Activated CD8-positive, alpha-beta memory T cell treated with anti-CD3 and anti-CD28 coated beads, Interleukin-2, amount 10 ng/mL, durations not matched to agents 7 days and 5 days (primary cell): ENCODE results near the gene TWNK. TPM values are rescaled to one million over a fixed set of nuclear protein-coding genes. Genes with fewer than 3 reads are reported as not detected.

Experiments
- ATAC-seq: fragments of 150-1000 bp; cut with Tn5 transposase; one replicate; pipeline ENCODE4 v1.10.0; 2021; ENCODE audit warnings: moderate library complexity
- CTCF ChIA-PET: fragments of 350-600 bp; sonication (Branson Sonifier 250); formaldehyde crosslinking; loops from one replicate; lab custom pipeline; 2021; ENCODE audit warnings: antibody characterized with exemption; lab: Charles Lee
- DNase-seq: peaks from one replicate; pipeline ENCODE4 v3.0.0-alpha.2; 2020
- H3K27ac Mint-ChIP-seq: one replicate; pipeline ENCODE4 v1.8.0; 2021; ENCODE audit warnings: mild to moderate bottlenecking, mixed read lengths
- H3K27me3 Mint-ChIP-seq: one replicate; pipeline ENCODE4 v1.8.0; 2021; ENCODE audit warnings: mixed read lengths
- H3K36me3 Mint-ChIP-seq: one replicate; pipeline ENCODE4 v1.8.0; 2021; ENCODE audit warnings: mild to moderate bottlenecking, mixed read lengths
- H3K4me1 Mint-ChIP-seq: one replicate; pipeline ENCODE4 v1.8.0; 2021; ENCODE audit warnings: mixed read lengths
- H3K4me3 Mint-ChIP-seq: one replicate; pipeline ENCODE4 v1.8.0; 2021; ENCODE audit warnings: mild to moderate bottlenecking, moderate library complexity, mixed read lengths
- H3K9me3 Mint-ChIP-seq: one replicate; pipeline ENCODE4 v1.8.0; 2022; ENCODE audit warnings: low read depth, mixed read lengths
- total RNA-seq, 2 experiments: library from RNA; stranded (reverse); gene quantifications; one replicate each; pipeline ENCODE4 v1.2.3, GENCODE V29; 2021

The TWNK gene
- total RNA-seq, 2 experiments from 2014 or later: 11.2 to 18.7 TPM

DNA sequence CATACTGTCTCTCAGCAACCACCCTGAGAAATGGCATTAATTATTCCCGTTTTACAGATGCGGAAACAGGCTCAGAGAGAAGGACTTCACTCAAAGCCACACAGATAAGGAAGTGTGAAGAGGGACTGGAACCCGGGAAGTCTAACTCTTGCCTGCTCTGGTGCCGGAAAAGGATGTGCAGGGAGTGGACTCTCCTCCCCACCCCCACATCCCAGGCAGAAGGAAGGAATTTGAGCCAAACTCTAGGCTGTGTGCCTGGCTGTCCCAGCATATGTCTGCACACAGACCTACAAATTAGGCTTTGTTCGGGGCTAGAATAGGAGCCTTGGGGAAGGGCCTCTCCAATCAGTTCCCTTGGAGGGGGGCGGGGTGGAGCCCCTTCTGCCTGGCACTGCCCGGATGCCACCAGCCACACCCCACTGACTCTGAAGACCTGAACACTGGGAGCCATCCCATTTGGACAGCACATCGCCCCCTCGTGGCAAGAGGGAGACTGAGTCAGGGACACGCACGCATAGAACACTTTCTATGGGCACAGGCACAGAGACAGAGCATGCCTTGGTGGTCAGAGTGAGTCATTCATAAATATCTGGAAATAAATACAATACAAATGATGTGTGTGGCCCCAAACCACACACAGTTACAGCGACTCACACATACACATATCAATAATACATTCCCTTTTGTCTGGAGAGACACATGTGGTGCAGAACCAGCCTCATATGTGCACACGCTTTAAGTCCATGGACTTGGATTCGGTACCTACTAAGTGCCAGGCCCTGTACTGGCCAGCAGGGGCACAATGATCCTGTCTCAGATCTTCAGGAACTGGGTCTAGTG is 25.4 kb downstream of the TWNK start:
- CTCF ChIA-PET: interaction anchor here (0.8 to 7.6 kb wide), 7 partner anchors 10 to 31 kb away, joined by 4 to 174 read pairs (median 6); partner anchors contain the start of gene LZTS2
- Mint-ChIP-seq H3K4me1 (peaks cover 27% of the 10 kb centered on the region), H3K9me3 (no peaks in the 10 kb centered on the region), H3K36me3 (no peaks in the 10 kb centered on the region), H3K27me3 (peaks cover 17% of the 10 kb centered on the region), H3K4me3 (no peak overlapping the region), H3K27ac (peak overlapping the region; percentile 27)
- peak; percentile 89 for DNase-seq
- peak; percentile 90 for ATAC-seq

GRCh38 chr10:101013365-101013825 is 26.1 kb downstream of the TWNK start:
- Mint-ChIP-seq H3K4me3 (no peak overlapping the region), H3K9me3 (no peaks in the 10 kb centered on the region), H3K27ac (peak overlapping the region; percentile 27), H3K27me3 (peaks cover 22% of the 10 kb centered on the region), H3K4me1 (peaks cover 29% of the 10 kb centered on the region), H3K36me3 (no peaks in the 10 kb centered on the region)
- CTCF ChIA-PET: interaction anchor here (0.6 to 7.6 kb wide), 11 partner anchors 14 to 451 kb away, joined by 3 to 174 read pairs (median 6); partner anchors contain the start of genes LZTS2, MRPL43, PDZD7 and SFXN3
- no peak for DNase-seq
- ATAC-seq: no peak

- no peaks in the 10 kb centered on the region for H3K9me3 Mint-ChIP-seq
- no peak overlapping the region for H3K4me3 Mint-ChIP-seq
- ATAC-seq (peak; percentile 37), DNase-seq (peak; percentile 83)
- no peak overlapping the region for H3K27ac Mint-ChIP-seq
- CTCF ChIA-PET: interaction anchor here (0.6 to 7.6 kb wide), 24 partner anchors 9 to 519 kb away, joined by 3 to 174 read pairs (median 4); partner anchors contain the start of genes KAZALD1, LZTS2, MRPL43 and PDZD7
- H3K4me1 Mint-ChIP-seq: peaks cover 35% of the 10 kb centered on the region
- H3K36me3 Mint-ChIP-seq: no peaks in the 10 kb centered on the region
- H3K27me3 Mint-ChIP-seq: peaks cover 29% of the 10 kb centered on the region
These were observed 27.0 kb downstream of the TWNK start for GRCh38 chr10:101014230-101014884.

- Mint-ChIP-seq H3K36me3 (no peaks in the 10 kb centered on the region), H3K9me3 (no peaks in the 10 kb centered on the region), H3K27ac (no peak overlapping the region), H3K4me3 (no peak overlapping the region), H3K27me3 (peaks cover 34% of the 10 kb centered on the region), H3K4me1 (peaks cover 35% of the 10 kb centered on the region)
- CTCF ChIA-PET: interaction anchor here (0.6 to 7.6 kb wide), 23 partner anchors 9 to 519 kb away, joined by 3 to 174 read pairs (median 5); partner anchors contain the start of genes KAZALD1, LZTS2, MRPL43 and PDZD7
- DNase-seq (no peak), ATAC-seq (no peak)
These were observed 27.7 kb downstream of the TWNK start for GRCh38 chr10:101014966-101015581.

GRCh38 chr10:101015582-101015973 is 28.2 kb downstream of the TWNK start:
- Mint-ChIP-seq H3K27ac (no peak overlapping the region), H3K36me3 (no peaks in the 10 kb centered on the region), H3K4me3 (no peak overlapping the region), H3K27me3 (peaks cover 39% of the 10 kb centered on the region), H3K9me3 (no peaks in the 10 kb centered on the region), H3K4me1 (peaks cover 35% of the 10 kb centered on the region)
- DNase-seq (no peak), ATAC-seq (no peak)
- CTCF ChIA-PET: interaction anchor here (0.8 to 7.6 kb wide), 8 partner anchors 15 to 127 kb away, joined by 3 to 174 read pairs (median 6); partner anchors contain the start of genes KAZALD1, LZTS2, PDZD7 and SFXN3

DNA sequence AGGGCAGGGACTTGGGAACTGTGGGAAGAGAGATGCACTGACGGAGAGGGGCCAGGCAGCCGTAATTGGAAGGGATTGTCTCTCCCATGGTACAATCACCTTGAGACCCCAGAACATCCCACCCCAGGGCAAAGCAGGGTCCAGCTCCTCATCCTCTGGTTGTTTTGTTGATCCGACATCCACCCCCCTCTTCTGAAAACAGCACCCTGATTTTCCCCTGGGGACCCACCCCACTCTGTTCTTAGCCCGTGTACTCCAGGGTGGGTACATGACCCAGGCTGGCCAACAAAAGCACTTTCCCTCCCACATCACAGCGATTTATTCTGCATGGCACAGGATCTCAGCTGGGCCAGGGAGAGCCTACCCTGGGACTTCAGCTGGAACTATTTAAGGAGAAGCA is 29.5 kb downstream of the TWNK start:
- no peak overlapping the region for H3K27ac Mint-ChIP-seq
- H3K4me1 Mint-ChIP-seq: peaks cover 35% of the 10 kb centered on the region
- DNase-seq: no peak
- CTCF ChIA-PET: interaction anchor here (1.0 to 7.6 kb wide), 12 partner anchors 8 to 449 kb away, joined by 3 to 174 read pairs (median 10); partner anchors contain the start of genes KAZALD1, LZTS2, PDZD7 and SFXN3
- no peak for ATAC-seq
- H3K9me3 Mint-ChIP-seq: no peaks in the 10 kb centered on the region
- peaks cover 43% of the 10 kb centered on the region for H3K27me3 Mint-ChIP-seq
- H3K36me3 Mint-ChIP-seq: no peaks in the 10 kb centered on the region
- H3K4me3 Mint-ChIP-seq: no peak overlapping the region

DNA sequence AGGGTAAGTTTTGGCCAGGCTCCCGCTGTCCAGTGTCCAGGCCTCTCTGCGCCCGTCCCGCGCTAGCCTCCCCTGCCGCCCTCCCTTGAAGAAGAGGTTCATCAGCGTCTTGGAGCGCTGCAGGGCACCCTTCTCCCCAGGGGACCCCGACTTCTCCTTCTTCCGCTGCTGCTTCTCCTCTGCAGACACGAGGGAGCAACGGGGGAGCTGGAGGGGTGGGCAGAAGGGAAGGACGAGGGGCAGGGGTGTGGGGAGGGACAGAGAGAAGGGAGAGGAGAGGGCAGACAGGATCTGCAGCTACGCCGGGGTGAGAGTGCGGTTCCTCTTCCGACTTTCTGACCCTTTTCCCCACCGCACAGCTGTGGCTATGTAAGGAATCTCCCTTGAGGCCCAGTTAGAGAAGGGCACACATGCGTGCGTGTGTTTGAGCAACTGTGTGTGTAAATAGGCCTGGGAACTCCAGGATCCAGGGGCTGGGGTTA is 30.8 kb downstream of the TWNK start:
- Mint-ChIP-seq H3K36me3 (no peaks in the 10 kb centered on the region), H3K9me3 (no peaks in the 10 kb centered on the region), H3K4me1 (peaks cover 28% of the 10 kb centered on the region), H3K27me3 (peaks cover 41% of the 10 kb centered on the region), H3K4me3 (no peak overlapping the region), H3K27ac (no peak overlapping the region)
- no peak for ATAC-seq
- CTCF ChIA-PET: interaction anchor here (0.5 to 7.6 kb wide), 14 partner anchors 9 to 347 kb away, joined by 3 to 174 read pairs (median 14); partner anchors contain the start of genes LZTS2, PDZD7 and SFXN3
- no peak for DNase-seq

GRCh38 chr10:101018600-101019439 is 31.5 kb downstream of the TWNK start:
- Mint-ChIP-seq H3K4me1 (peaks cover 23% of the 10 kb centered on the region), H3K9me3 (no peaks in the 10 kb centered on the region), H3K27ac (no peak overlapping the region), H3K36me3 (no peaks in the 10 kb centered on the region), H3K4me3 (no peak overlapping the region), H3K27me3 (peaks cover 40% of the 10 kb centered on the region)
- DNase-seq: peak; percentile 88
- CTCF ChIA-PET: interaction anchor here (0.5 to 7.6 kb wide), 21 partner anchors 9 to 348 kb away, joined by 3 to 174 read pairs (median 6); partner anchors contain the start of genes LZTS2, PDZD7 and SFXN3
- peak; percentile 87 for ATAC-seq

DNA sequence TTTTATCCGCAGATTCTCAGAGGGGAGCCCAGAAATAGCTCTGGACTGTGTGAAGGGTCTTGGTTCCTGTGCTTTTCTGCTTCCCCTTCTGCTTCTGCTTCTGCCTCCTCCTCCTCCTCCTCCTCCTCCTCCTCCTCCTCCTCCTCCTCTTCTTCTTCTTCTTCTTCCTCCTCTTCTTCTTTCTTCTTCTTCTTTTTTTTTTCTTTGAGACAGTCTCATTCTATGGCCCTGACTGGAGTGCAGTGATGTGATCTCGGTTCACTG is 32.0 kb downstream of the TWNK start:
- CTCF ChIA-PET: interaction anchor here (0.6 to 7.6 kb wide), 20 partner anchors 10 to 154 kb away, joined by 3 to 174 read pairs (median 6); partner anchors contain the start of genes LZTS2, PDZD7 and SFXN3
- H3K4me1 Mint-ChIP-seq: peaks cover 19% of the 10 kb centered on the region
- no peaks in the 10 kb centered on the region for H3K9me3 Mint-ChIP-seq
- H3K4me3 Mint-ChIP-seq: no peak overlapping the region
- H3K27ac Mint-ChIP-seq: no peak overlapping the region
- ATAC-seq (no peak), DNase-seq (no peak)
- H3K36me3 Mint-ChIP-seq: no peaks in the 10 kb centered on the region
- H3K27me3 Mint-ChIP-seq: peaks cover 40% of the 10 kb centered on the region

DNA sequence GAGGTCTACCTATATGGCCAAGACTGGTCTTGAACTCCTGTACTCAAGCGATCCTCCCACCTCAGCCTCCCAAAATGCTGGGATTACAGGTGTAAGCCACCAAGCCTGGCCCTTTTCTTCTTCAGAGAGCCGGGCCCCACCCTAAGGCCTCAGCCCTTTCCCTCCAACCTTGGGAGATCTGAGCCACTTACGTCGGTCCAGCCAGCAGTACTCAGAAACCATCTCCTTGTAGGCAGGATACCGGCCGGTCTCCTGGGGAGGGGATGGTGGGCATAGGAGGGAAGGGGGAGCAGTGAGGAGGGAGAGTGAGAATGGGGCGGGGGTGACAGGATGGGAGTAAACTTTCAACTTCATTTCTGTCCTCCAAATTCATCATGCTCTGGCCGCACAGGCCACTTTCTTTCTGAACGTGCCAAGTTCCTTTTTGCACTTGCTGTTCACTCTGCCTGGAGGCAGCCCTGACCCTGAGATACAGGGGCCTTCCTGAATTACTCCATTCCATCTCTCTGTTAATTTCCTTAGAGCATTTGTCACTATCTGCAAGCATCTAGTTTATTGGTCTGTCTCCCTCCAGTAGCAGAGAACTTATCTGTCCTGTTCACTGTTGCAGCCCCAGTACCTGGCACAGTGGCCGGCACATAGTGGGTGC is 33.2 kb downstream of the TWNK start:
- Mint-ChIP-seq H3K27ac (no peak overlapping the region), H3K4me1 (peaks cover 8% of the 10 kb centered on the region), H3K36me3 (no peaks in the 10 kb centered on the region), H3K4me3 (no peak overlapping the region), H3K27me3 (peaks cover 40% of the 10 kb centered on the region), H3K9me3 (no peaks in the 10 kb centered on the region)
- ATAC-seq: no peak
- CTCF ChIA-PET: interaction anchor here (2.2 to 7.6 kb wide), 5 partner anchors 10 to 42 kb away, joined by 5 to 174 read pairs (median 91); partner anchors contain the start of genes LZTS2, PDZD7 and SFXN3
- DNase-seq: no peak

- CTCF ChIA-PET: no interaction called here
- no peaks in the 10 kb centered on the region for H3K9me3 Mint-ChIP-seq
- H3K27me3 Mint-ChIP-seq: peaks cover 39% of the 10 kb centered on the region
- no peak overlapping the region for H3K27ac Mint-ChIP-seq
- no peak overlapping the region for H3K4me3 Mint-ChIP-seq
- H3K4me1 Mint-ChIP-seq: peaks cover 8% of the 10 kb centered on the region
- DNase-seq (no peak), ATAC-seq (no peak)
- H3K36me3 Mint-ChIP-seq: no peaks in the 10 kb centered on the region
These were observed 33.9 kb downstream of the TWNK start for GRCh38 chr10:101021239-101021638.
